Hematopoietic multipotent progenitor cell treated with erythropoietin and hydrocortisone succinate and interleukin-3 and kit ligand, for 6 days (in vitro differentiated cells): ENCODE measurements around the gene BORCS5.
"Not testable (repeated sequence)": the region's sequence is repeated elsewhere in the genome, so short reads cannot be mapped to it uniquely, and the experiment has no call there.

Source experiments
- DNase-seq: peaks from one replicate; pipeline ENCODE4 v3.0.0-alpha.2; 2015

Gene BORCS5

GRCh38 chr12:12491606-12492005, 134.7 kb downstream of the BORCS5 start:
- no peak for DNase-seq

GRCh38 chr12:12492547-12492946, 135.7 kb downstream of the BORCS5 start:
- no peak for DNase-seq

- DNase-seq, result no peak
These were observed 138.7 kb downstream of the BORCS5 start for GRCh38 chr12:12495536-12495935.

GRCh38 chr12:12498210-12498609, 141.3 kb downstream of the BORCS5 start:
- no peak for DNase-seq

- no peak for DNase-seq
These were observed 143.2 kb downstream of the BORCS5 start for GRCh38 chr12:12499909-12500604.

- no peak for DNase-seq
These were observed 144.2 kb downstream of the BORCS5 start for GRCh38 chr12:12501121-12501520.

GRCh38 chr12:12502130-12502814, 145.4 kb downstream of the BORCS5 start:
- DNase-seq, result not testable (repeated sequence)

- no peak for DNase-seq
These were observed 145.9 kb downstream of the BORCS5 start for GRCh38 chr12:12502815-12503151.

- no peak for DNase-seq
These were observed 146.7 kb downstream of the BORCS5 start for GRCh38 chr12:12503384-12504078.

GRCh38 chr12:12505544-12506495, 148.9 kb downstream of the BORCS5 start:
- no peak for DNase-seq

- no peak for DNase-seq
These were observed 149.6 kb downstream of the BORCS5 start for GRCh38 chr12:12506496-12506890.

- DNase-seq, result no peak
These were observed 150.2 kb downstream of the BORCS5 start for GRCh38 chr12:12507121-12507520.

GRCh38 chr12:12508612-12509011, 151.7 kb downstream of the BORCS5 start:
- no peak for DNase-seq

- DNase-seq, result no peak
These were observed 153.3 kb downstream of the BORCS5 start for GRCh38 chr12:12510141-12510540.

- DNase-seq, result no peak
These were observed 153.7 kb downstream of the BORCS5 start for GRCh38 chr12:12510551-12510950.

- DNase-seq, result no peak
These were observed 154.3 kb downstream of the BORCS5 start for GRCh38 chr12:12511021-12511783.

- DNase-seq, result no peak
These were observed 155.2 kb downstream of the BORCS5 start for GRCh38 chr12:12511895-12512711.

- no peak for DNase-seq
These were observed 156.6 kb downstream of the BORCS5 start for GRCh38 chr12:12513416-12514006.

GRCh38 chr12:12518464-12518845, 161.6 kb downstream of the BORCS5 start:
- no peak for DNase-seq

GRCh38 chr12:12518919-12519318, 162.0 kb downstream of the BORCS5 start:
- DNase-seq, result no peak
